Effector memory CD4-positive, alpha-beta T cell (primary cell): Measurements from ENCODE around the gene FGGY.

Source experiments
- DNase-seq, 3 donors: peaks; one replicate each; pipeline ENCODE4 v3.0.0-alpha.2; 2020
- H3K27ac ChIP-seq: 2 replicates; pipeline ENCODE4 v1.7.0; 2013; ENCODE audit warnings: mild to moderate bottlenecking, low read length, moderate library complexity; ENCODE audit not compliant: insufficient read depth, poor library complexity, severe bottlenecking
- H3K27me3 ChIP-seq: replicated peaks from 2 replicates; pipeline ENCODE4 v1.7.0; 2013; ENCODE audit warnings: mild to moderate bottlenecking, low read length; ENCODE audit not compliant: insufficient read depth, control insufficient read depth, poor library complexity, severe bottlenecking
- H3K36me3 ChIP-seq: 2 replicates; pipeline ENCODE4 v1.7.0; 2013; ENCODE audit warnings: mild to moderate bottlenecking, low read length, moderate library complexity; ENCODE audit not compliant: control insufficient read depth, insufficient read depth
- H3K4me1 ChIP-seq: 2 replicates; pipeline ENCODE4 v1.7.0; 2013; ENCODE audit warnings: low read length, mild to moderate bottlenecking; ENCODE audit not compliant: control insufficient read depth, insufficient read depth, poor library complexity, severe bottlenecking
- H3K4me3 ChIP-seq: 2 replicates; pipeline ENCODE4 v1.7.0; 2013; ENCODE audit warnings: low read length, low read depth, mild to moderate bottlenecking; ENCODE audit not compliant: insufficient read depth, poor library complexity, severe bottlenecking
- H3K9me3 ChIP-seq: 2 replicates; pipeline ENCODE4 v1.7.0; 2013; ENCODE audit warnings: mild to moderate bottlenecking, low read length, moderate library complexity; ENCODE audit not compliant: control insufficient read depth

The FGGY gene

GRCh38 chr1:59408608-59409240 lies 111.8 kb downstream of the FGGY start:
- Histone ChIP-seq H3K9me3 (no peaks in the 10 kb centered on the region), H3K27ac (no peak overlapping the region)
- no peak for DNase-seq

GRCh38 chr1:59409549-59409948 lies 112.7 kb downstream of the FGGY start:
- DNase-seq: no peak
- Histone ChIP-seq H3K27me3 (no peaks in the 10 kb centered on the region), H3K27ac (no peak overlapping the region), H3K9me3 (no peaks in the 10 kb centered on the region), H3K36me3 (no peaks in the 10 kb centered on the region), H3K4me3 (no peak overlapping the region), H3K4me1 (no peaks in the 10 kb centered on the region)

More at GRCh38 chr1:59408608-59409240, 111.8 kb downstream of the FGGY start:
- no peak overlapping the region for H3K4me3 ChIP-seq
- no peaks in the 10 kb centered on the region for H3K4me1 ChIP-seq
- no peaks in the 10 kb centered on the region for H3K36me3 ChIP-seq
- no peaks in the 10 kb centered on the region for H3K27me3 ChIP-seq

GRCh38 chr1:59409986-59410385 lies 113.1 kb downstream of the FGGY start:
- DNase-seq: no peak
- Histone ChIP-seq H3K27ac (no peak overlapping the region), H3K4me1 (no peaks in the 10 kb centered on the region), H3K9me3 (no peaks in the 10 kb centered on the region), H3K4me3 (no peak overlapping the region), H3K27me3 (no peaks in the 10 kb centered on the region), H3K36me3 (no peaks in the 10 kb centered on the region)

- DNase-seq: no peak
- H3K36me3 ChIP-seq: no peaks in the 10 kb centered on the region
- H3K4me1 ChIP-seq: no peaks in the 10 kb centered on the region
- H3K9me3 ChIP-seq: no peaks in the 10 kb centered on the region
- no peaks in the 10 kb centered on the region for H3K27me3 ChIP-seq
- no peak overlapping the region for H3K4me3 ChIP-seq
- no peak overlapping the region for H3K27ac ChIP-seq
These were observed 113.6 kb downstream of the FGGY start for GRCh38 chr1:59410457-59410856.

GRCh38 chr1:59411147-59411546 lies 114.3 kb downstream of the FGGY start:
- H3K27ac ChIP-seq: no peak overlapping the region
- H3K9me3 ChIP-seq: no peaks in the 10 kb centered on the region
- no peak for DNase-seq
- H3K27me3 ChIP-seq: no peaks in the 10 kb centered on the region
- no peaks in the 10 kb centered on the region for H3K36me3 ChIP-seq
- no peaks in the 10 kb centered on the region for H3K4me1 ChIP-seq
- no peak overlapping the region for H3K4me3 ChIP-seq

- H3K27ac ChIP-seq: no peak overlapping the region
- DNase-seq: no peak
- no peaks in the 10 kb centered on the region for H3K36me3 ChIP-seq
- no peaks in the 10 kb centered on the region for H3K9me3 ChIP-seq
- no peaks in the 10 kb centered on the region for H3K27me3 ChIP-seq
- no peaks in the 10 kb centered on the region for H3K4me1 ChIP-seq
- H3K4me3 ChIP-seq: no peak overlapping the region
These were observed 115.9 kb downstream of the FGGY start for GRCh38 chr1:59412718-59413326.

- Histone ChIP-seq H3K27ac (no peak overlapping the region), H3K27me3 (no peaks in the 10 kb centered on the region), H3K4me3 (no peak overlapping the region), H3K9me3 (no peaks in the 10 kb centered on the region), H3K4me1 (no peaks in the 10 kb centered on the region), H3K36me3 (no peaks in the 10 kb centered on the region)
- no peak for DNase-seq
These were observed 116.4 kb downstream of the FGGY start for GRCh38 chr1:59413327-59413720.

GRCh38 chr1:59414406-59415133 lies 117.7 kb downstream of the FGGY start:
- no peak for DNase-seq
- no peaks in the 10 kb centered on the region for H3K4me1 ChIP-seq

GRCh38 chr1:59415286-59415850 lies 118.5 kb downstream of the FGGY start:
- no peak for DNase-seq
- Histone ChIP-seq H3K27ac (no peak overlapping the region), H3K4me1 (no peaks in the 10 kb centered on the region)

More at GRCh38 chr1:59414406-59415133, 117.7 kb downstream of the FGGY start:
- no peaks in the 10 kb centered on the region for H3K36me3 ChIP-seq
- no peak overlapping the region for H3K27ac ChIP-seq
- no peaks in the 10 kb centered on the region for H3K9me3 ChIP-seq
- no peaks in the 10 kb centered on the region for H3K27me3 ChIP-seq
- H3K4me3 ChIP-seq: no peak overlapping the region

GRCh38 chr1:59415881-59416280 lies 119.0 kb downstream of the FGGY start:
- no peaks in the 10 kb centered on the region for H3K4me1 ChIP-seq
- H3K4me3 ChIP-seq: no peak overlapping the region
- H3K9me3 ChIP-seq: no peaks in the 10 kb centered on the region
- H3K27ac ChIP-seq: no peak overlapping the region
- no peaks in the 10 kb centered on the region for H3K36me3 ChIP-seq
- no peaks in the 10 kb centered on the region for H3K27me3 ChIP-seq
- DNase-seq: no peak

More at GRCh38 chr1:59415286-59415850, 118.5 kb downstream of the FGGY start:
- H3K9me3 ChIP-seq: no peaks in the 10 kb centered on the region
- H3K27me3 ChIP-seq: no peaks in the 10 kb centered on the region
- no peak overlapping the region for H3K4me3 ChIP-seq
- no peaks in the 10 kb centered on the region for H3K36me3 ChIP-seq
